ENCODE data around the gene KCNMB1.
"Not testable (repeated sequence)": the region's sequence is repeated elsewhere in the genome, so short reads cannot be mapped to it uniquely, and the experiment has no call there.

The KCNMB1 gene

GRCh38 chr5:170386743-170387395 is 2.3 kb downstream of the KCNMB1 start:
- Histone ChIP-seq H3K9me3 (ENCODE audit: low read length) (no peaks in the 10 kb centered on the region), H3K4me1 (ENCODE audit: insufficient read depth, low read length) (no peaks in the 10 kb centered on the region), H2AFZ (ENCODE audit: low read depth, low read length) (no peak overlapping the region), H3K4me3 (ENCODE audit: low read length) (no peak overlapping the region), H3K27me3 (ENCODE audit: insufficient read depth, low read length) (no peaks in the 10 kb centered on the region), H3K36me3 (ENCODE audit: insufficient read depth, low read length) (no peaks in the 10 kb centered on the region)

DNA sequence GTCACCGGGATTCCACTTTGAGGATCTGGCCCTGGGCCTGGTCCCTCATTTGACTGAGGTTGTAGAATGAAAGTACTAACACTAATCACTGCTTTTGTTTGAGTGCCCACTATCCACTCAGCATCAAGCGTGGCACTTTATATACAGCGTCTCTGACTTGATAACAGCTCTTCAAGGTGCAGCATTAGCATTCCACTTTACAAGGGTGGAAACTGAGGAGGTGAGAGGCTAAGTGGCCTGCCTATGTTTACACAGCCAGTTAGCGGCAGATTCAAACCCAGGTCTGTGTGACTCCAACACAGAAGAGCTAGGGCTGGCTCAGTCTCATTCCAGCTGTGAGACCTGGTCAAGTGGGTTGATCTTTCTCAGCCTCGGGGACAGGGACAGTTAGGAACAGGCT is 5.9 kb downstream of the KCNMB1 start:
- no peaks in the 10 kb centered on the region for H3K9me3 ChIP-seq (ENCODE audit: low read length)
- no peaks in the 10 kb centered on the region for H3K27me3 ChIP-seq (ENCODE audit: insufficient read depth, low read length)
- H3K36me3 ChIP-seq (ENCODE audit: insufficient read depth, low read length): no peaks in the 10 kb centered on the region
- no peaks in the 10 kb centered on the region for H3K4me1 ChIP-seq (ENCODE audit: insufficient read depth, low read length)
- no peak overlapping the region for H3K4me3 ChIP-seq (ENCODE audit: low read length)
- no peak overlapping the region for H2AFZ ChIP-seq (ENCODE audit: low read depth, low read length)

GRCh38 chr5:170382790-170383189 is 6.4 kb downstream of the KCNMB1 start:
- H3K9me3 ChIP-seq (ENCODE audit: low read length): no peaks in the 10 kb centered on the region
- no peaks in the 10 kb centered on the region for H3K4me1 ChIP-seq (ENCODE audit: insufficient read depth, low read length)
- H3K36me3 ChIP-seq (ENCODE audit: insufficient read depth, low read length): no peaks in the 10 kb centered on the region
- H3K4me3 ChIP-seq (ENCODE audit: low read length): no peak overlapping the region
- no peak overlapping the region for H2AFZ ChIP-seq (ENCODE audit: low read depth, low read length)
- H3K27me3 ChIP-seq (ENCODE audit: insufficient read depth, low read length): no peaks in the 10 kb centered on the region

DNA sequence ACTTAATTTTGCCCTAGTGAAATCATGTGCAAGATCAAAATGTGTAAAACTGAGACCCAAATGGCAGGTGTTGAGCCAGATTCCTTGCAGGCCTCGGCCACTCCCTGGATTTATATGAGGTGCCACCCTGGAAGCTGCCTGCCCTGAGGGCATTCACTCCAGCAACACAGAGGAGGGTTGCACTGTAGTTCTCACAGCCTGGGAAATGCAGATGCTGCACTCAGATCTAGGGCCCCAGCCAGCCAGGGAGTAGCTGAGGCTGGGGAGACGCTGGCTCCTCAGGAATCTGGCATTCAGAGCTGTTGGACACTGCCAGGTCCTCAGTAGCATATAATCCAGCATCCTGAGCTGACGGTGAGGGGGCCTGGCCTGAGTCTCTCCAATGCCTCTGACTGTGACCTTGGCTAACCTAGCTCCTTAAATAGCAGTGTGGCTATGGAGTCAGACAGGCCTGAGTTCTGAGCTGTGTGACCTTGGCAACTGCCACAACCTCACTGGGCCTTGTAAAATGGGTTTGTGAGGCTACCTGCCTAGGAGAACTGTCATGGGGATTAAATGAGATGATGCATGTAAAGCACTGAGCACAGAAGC is 8.7 kb downstream of the KCNMB1 start:
- Histone ChIP-seq H3K4me1 (ENCODE audit: insufficient read depth, low read length) (no peaks in the 10 kb centered on the region), H2AFZ (ENCODE audit: low read depth, low read length) (no peak overlapping the region), H3K9me3 (ENCODE audit: low read length) (no peaks in the 10 kb centered on the region), H3K4me3 (ENCODE audit: low read length) (no peak overlapping the region), H3K27me3 (ENCODE audit: insufficient read depth, low read length) (no peaks in the 10 kb centered on the region), H3K36me3 (ENCODE audit: insufficient read depth, low read length) (no peaks in the 10 kb centered on the region)

DNA sequence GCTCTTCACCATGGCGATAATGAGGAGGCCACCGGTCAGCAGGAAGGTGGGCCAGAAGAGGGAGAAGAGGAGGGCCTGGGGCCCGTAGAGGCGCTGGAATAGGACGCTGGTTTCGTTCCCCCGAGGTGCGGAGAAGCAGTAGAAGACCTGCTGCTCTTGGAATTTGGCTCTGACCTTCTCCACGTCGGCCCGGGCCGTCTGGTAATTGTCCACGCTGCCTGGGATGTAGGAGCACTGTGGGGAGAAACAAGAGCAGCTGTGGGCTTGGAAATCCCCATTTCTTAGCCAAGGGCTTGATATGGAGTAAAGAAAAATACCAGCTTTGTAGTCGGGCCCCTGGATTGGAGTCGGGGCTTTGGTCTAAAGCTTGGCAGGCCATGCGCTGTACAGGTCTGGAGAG is 10.4 kb downstream of the KCNMB1 start:
- no peaks in the 10 kb centered on the region for H3K36me3 ChIP-seq (ENCODE audit: insufficient read depth, low read length)
- no peaks in the 10 kb centered on the region for H3K27me3 ChIP-seq (ENCODE audit: insufficient read depth, low read length)
- no peaks in the 10 kb centered on the region for H3K9me3 ChIP-seq (ENCODE audit: low read length)
- no peak overlapping the region for H3K4me3 ChIP-seq (ENCODE audit: low read length)
- H2AFZ ChIP-seq (ENCODE audit: low read depth, low read length): no peak overlapping the region
- H3K4me1 ChIP-seq (ENCODE audit: insufficient read depth, low read length): no peaks in the 10 kb centered on the region

GRCh38 chr5:170377027-170377426 is 12.1 kb downstream of the KCNMB1 start:
- H3K9me3 ChIP-seq (ENCODE audit: low read length): no peaks in the 10 kb centered on the region
- H3K4me3 ChIP-seq (ENCODE audit: low read length): no peak overlapping the region
- no peak overlapping the region for H2AFZ ChIP-seq (ENCODE audit: low read depth, low read length)
- H3K27me3 ChIP-seq (ENCODE audit: insufficient read depth, low read length): no peaks in the 10 kb centered on the region
- H3K36me3 ChIP-seq (ENCODE audit: insufficient read depth, low read length): no peaks in the 10 kb centered on the region
- no peaks in the 10 kb centered on the region for H3K4me1 ChIP-seq (ENCODE audit: insufficient read depth, low read length)

GRCh38 chr5:170376526-170376925 is 12.6 kb downstream of the KCNMB1 start:
- not testable (repeated sequence) for H3K9me3 ChIP-seq (ENCODE audit: low read length); H3K36me3 ChIP-seq (ENCODE audit: insufficient read depth, low read length); H3K4me1 ChIP-seq (ENCODE audit: insufficient read depth, low read length); H2AFZ ChIP-seq (ENCODE audit: low read depth, low read length); H3K4me3 ChIP-seq (ENCODE audit: low read length); H3K27me3 ChIP-seq (ENCODE audit: insufficient read depth, low read length)

GRCh38 chr5:170375283-170375682 is 13.9 kb downstream of the KCNMB1 start:
- Histone ChIP-seq H2AFZ (ENCODE audit: low read depth, low read length) (no peak overlapping the region), H3K4me3 (ENCODE audit: low read length) (no peak overlapping the region), H3K36me3 (ENCODE audit: insufficient read depth, low read length) (no peaks in the 10 kb centered on the region)

GRCh38 chr5:170372971-170373370 is 16.2 kb downstream of the KCNMB1 start:
- no peak overlapping the region for H3K4me3 ChIP-seq (ENCODE audit: low read length)
- no peaks in the 10 kb centered on the region for H3K36me3 ChIP-seq (ENCODE audit: insufficient read depth, low read length)
- H2AFZ ChIP-seq (ENCODE audit: low read depth, low read length): no peak overlapping the region
- H3K4me1 ChIP-seq (ENCODE audit: insufficient read depth, low read length): no peaks in the 10 kb centered on the region
- no peaks in the 10 kb centered on the region for H3K9me3 ChIP-seq (ENCODE audit: low read length)
- no peaks in the 10 kb centered on the region for H3K27me3 ChIP-seq (ENCODE audit: insufficient read depth, low read length)

More at GRCh38 chr5:170375283-170375682, 13.9 kb downstream of the KCNMB1 start:
- Histone ChIP-seq H3K27me3 (ENCODE audit: insufficient read depth, low read length) (no peaks in the 10 kb centered on the region), H3K9me3 (ENCODE audit: low read length) (no peaks in the 10 kb centered on the region), H3K4me1 (ENCODE audit: insufficient read depth, low read length) (no peaks in the 10 kb centered on the region)

GRCh38 chr5:170368586-170368985 is 20.6 kb downstream of the KCNMB1 start:
- H3K27me3 ChIP-seq (ENCODE audit: insufficient read depth, low read length): no peaks in the 10 kb centered on the region
- no peak overlapping the region for H2AFZ ChIP-seq (ENCODE audit: low read depth, low read length)
- no peak overlapping the region for H3K4me3 ChIP-seq (ENCODE audit: low read length)
- no peaks in the 10 kb centered on the region for H3K4me1 ChIP-seq (ENCODE audit: insufficient read depth, low read length)
- H3K9me3 ChIP-seq (ENCODE audit: low read length): no peaks in the 10 kb centered on the region
- no peaks in the 10 kb centered on the region for H3K36me3 ChIP-seq (ENCODE audit: insufficient read depth, low read length)

- H3K36me3 ChIP-seq (ENCODE audit: insufficient read depth, low read length): no peaks in the 10 kb centered on the region
- no peaks in the 10 kb centered on the region for H3K27me3 ChIP-seq (ENCODE audit: insufficient read depth, low read length)
- no peaks in the 10 kb centered on the region for H3K9me3 ChIP-seq (ENCODE audit: low read length)
- H2AFZ ChIP-seq (ENCODE audit: low read depth, low read length): no peak overlapping the region
- no peaks in the 10 kb centered on the region for H3K4me1 ChIP-seq (ENCODE audit: insufficient read depth, low read length)
- H3K4me3 ChIP-seq (ENCODE audit: low read length): no peak overlapping the region
Observed at GRCh38 chr5:170366276-170366675, 22.9 kb downstream of the KCNMB1 start.

GRCh38 chr5:170365831-170366230 is 23.3 kb downstream of the KCNMB1 start:
- Histone ChIP-seq H3K36me3 (ENCODE audit: insufficient read depth, low read length) (no peaks in the 10 kb centered on the region), H3K27me3 (ENCODE audit: insufficient read depth, low read length) (no peaks in the 10 kb centered on the region), H2AFZ (ENCODE audit: low read depth, low read length) (no peak overlapping the region), H3K9me3 (ENCODE audit: low read length) (no peaks in the 10 kb centered on the region), H3K4me3 (ENCODE audit: low read length) (no peak overlapping the region), H3K4me1 (ENCODE audit: insufficient read depth, low read length) (no peaks in the 10 kb centered on the region)

GRCh38 chr5:170365011-170365410 is 24.2 kb downstream of the KCNMB1 start:
- H2AFZ ChIP-seq (ENCODE audit: low read depth, low read length): no peak overlapping the region
- no peaks in the 10 kb centered on the region for H3K4me1 ChIP-seq (ENCODE audit: insufficient read depth, low read length)
- no peaks in the 10 kb centered on the region for H3K9me3 ChIP-seq (ENCODE audit: low read length)
- no peak overlapping the region for H3K4me3 ChIP-seq (ENCODE audit: low read length)
- no peaks in the 10 kb centered on the region for H3K27me3 ChIP-seq (ENCODE audit: insufficient read depth, low read length)
- H3K36me3 ChIP-seq (ENCODE audit: insufficient read depth, low read length): no peaks in the 10 kb centered on the region

- H3K4me1 ChIP-seq (ENCODE audit: insufficient read depth, low read length): no peaks in the 10 kb centered on the region
- no peak overlapping the region for H3K4me3 ChIP-seq (ENCODE audit: low read length)
- H3K9me3 ChIP-seq (ENCODE audit: low read length): no peaks in the 10 kb centered on the region
- H3K27me3 ChIP-seq (ENCODE audit: insufficient read depth, low read length): no peaks in the 10 kb centered on the region
- H2AFZ ChIP-seq (ENCODE audit: low read depth, low read length): no peak overlapping the region
- no peaks in the 10 kb centered on the region for H3K36me3 ChIP-seq (ENCODE audit: insufficient read depth, low read length)
Observed at GRCh38 chr5:170363671-170364070, 25.5 kb downstream of the KCNMB1 start.
